Panc1 (cell line): Measurements from ENCODE around the gene SMAD3. TPM values are rescaled to one million over a fixed set of nuclear protein-coding genes. Genes with fewer than 3 reads are reported as not detected.

Experiments
- ATAC-seq: fragments of 200-7000 bp; cut with Tn5 transposase; 2 replicates; pipeline ENCODE4 v1.9.1; 2020; ENCODE audit warnings: mild to moderate bottlenecking, moderate library complexity
- BruUV-seq: library from RNA; stranded (reverse); fragments of 400-500 nt; replicated peaks from 2 replicates; lab custom pipeline; 2021; lab: Mats Ljungman, UMichigan
- CTCF ChIA-PET: fragments of 300-600 bp; sonication (Branson Sonifier 250); formaldehyde crosslinking; loops from one replicate; lab custom pipeline; 2022; ENCODE audit warnings: antibody characterized with exemption; lab: Charles Lee
- POLR2A ChIA-PET: fragments of 300-600 bp; sonication (Branson Sonifier 250); formaldehyde crosslinking; loops from one replicate; lab custom pipeline; 2022; ENCODE audit warnings: antibody characterized with exemption; lab: Charles Lee
- DNase-seq: peaks from one replicate; pipeline ENCODE4 v3.0.0-alpha.2; 2010; ENCODE audit warnings: low read depth, low spot score
- H3K27ac ChIP-seq: 2 replicates; pipeline ENCODE4 v1.5.1; 2011; ENCODE audit warnings: mild to moderate bottlenecking, low read length, inconsistent platforms
- H3K27me3 ChIP-seq: fragments of 200-500 bp; sonication (Bioruptor generic); 2 replicates; pipeline ENCODE4 v1.6.0; 2014; ENCODE audit warnings: low read length, inconsistent platforms; ENCODE audit not compliant: control insufficient read depth, insufficient read depth
- H3K36me3 ChIP-seq: fragments of 200-500 bp; sonication (Bioruptor generic); 2 replicates; pipeline ENCODE4 v1.5.1; 2014; ENCODE audit warnings: inconsistent platforms, mild to moderate bottlenecking, low read length, moderate library complexity; ENCODE audit not compliant: control insufficient read depth, insufficient read depth
- H3K4me1 ChIP-seq: 2 replicates; pipeline ENCODE4 v1.5.1; 2011; ENCODE audit warnings: inconsistent platforms, mild to moderate bottlenecking, low read length, moderate library complexity; ENCODE audit not compliant: control insufficient read depth, insufficient read depth
- H3K4me3 ChIP-seq, 2 experiments: 2 replicates each; pipeline ENCODE4 v1.5.1; 2011 to 2012; ENCODE audit warnings: low read depth in 2 of 2, low read length in 2 of 2, mild to moderate bottlenecking in 2 of 2, inconsistent platforms in 1 of 2, moderate library complexity in 1 of 2
- H3K9me3 ChIP-seq: fragments of 200-500 bp; sonication (Bioruptor generic); 2 replicates; pipeline ENCODE4 v1.5.1; 2014; ENCODE audit warnings: low read depth, mild to moderate bottlenecking, inconsistent platforms, low read length, moderate library complexity; ENCODE audit not compliant: control insufficient read depth, insufficient read depth
- POLR2AphosphoS5 ChIP-seq: IDR thresholded peaks from 2 replicates; pipeline ENCODE4 v1.6.1; 2012; ENCODE audit warnings: mild to moderate bottlenecking, low read depth, low read length, moderate library complexity
- SIN3A ChIP-seq: IDR thresholded peaks from 2 replicates; pipeline ENCODE4 v1.6.1; 2012; ENCODE audit warnings: low read depth, mild to moderate bottlenecking, low read length, moderate library complexity, borderline replicate concordance; ENCODE audit not compliant: insufficient read depth
- TCF7L2 ChIP-seq: IDR thresholded peaks from 2 replicates; pipeline ENCODE4 v1.6.1; 2011; ENCODE audit warnings: mild to moderate bottlenecking, low read depth, low read length, inconsistent platforms
- in situ Hi-C: cut with HindIII; loops from 2 replicates; pipeline ENCODE4 v1.10.0; 2016; ENCODE audit warnings: low sequenced_read_pairs, low pct_unique_long_range_greater_than_20kb
- intact Hi-C: fragments of 100-400 bp; cut with micrococcal nuclease; formaldehyde crosslinking; loops from one replicate; pipeline ENCODE4 v1.10.0; 2022; ENCODE audit not compliant: unreplicated experiment
- total RNA-seq: library from RNA; stranded (reverse); gene quantifications from one replicate; pipeline ENCODE4 v1.2.1, GENCODE V29; 2021; ENCODE audit not compliant: unreplicated experiment
- TF ChIP-seq, protein P1 (sequence below), 2 experiments: IDR thresholded peaks; 2 replicates each; pipeline ENCODE4 v1.6.1; 2011 to 2012; ENCODE audit warnings: low read depth in 2 of 2, control low read depth in 1 of 2, low read length in 1 of 2, mild to moderate bottlenecking in 1 of 2, moderate library complexity in 1 of 2; ENCODE audit not compliant: insufficient read depth in 1 of 2
- TF ChIP-seq, protein P2 (sequence below): fragments of 450-650 bp; IDR thresholded peaks from 2 replicates; pipeline ENCODE4 v1.5.1; 2017; ENCODE audit warnings: mild to moderate bottlenecking

Gene SMAD3
- total RNA-seq, 1 experiment from 2014 or later = 394 TPM

DNA sequence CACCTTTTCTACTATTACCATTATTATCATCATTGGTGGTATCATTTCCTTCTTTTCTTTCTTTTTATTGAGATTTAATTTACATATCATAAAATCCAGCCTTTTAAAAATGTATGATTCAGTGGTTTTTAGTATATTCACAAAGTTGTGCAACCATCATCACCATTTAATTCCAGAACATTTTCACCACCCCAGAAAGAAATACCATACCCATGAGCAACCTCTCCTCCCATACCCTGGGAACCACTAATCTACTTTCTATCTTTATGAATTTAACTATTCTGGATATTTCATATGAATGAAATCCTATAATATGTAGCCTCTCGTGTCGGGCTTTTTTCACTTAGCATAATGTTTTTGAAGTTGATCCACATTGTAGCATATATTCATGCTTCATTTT is 159.9 kb downstream of the SMAD3 start:
- intact Hi-C loops (no loop called here), in situ Hi-C loops (no loop called here)
- H3K27me3 ChIP-seq = no peaks in the 10 kb centered on the region
- H3K4me1 ChIP-seq = no peaks in the 10 kb centered on the region
- ChIA-PET CTCF (no interaction called here), POLR2A (no interaction called here)
- BruUV-seq = no TSS peak
- H3K27ac ChIP-seq = no peak overlapping the region
- H3K9me3 ChIP-seq = no peaks in the 10 kb centered on the region
- H3K36me3 ChIP-seq = peaks cover 8% of the 10 kb centered on the region; the same call in 1 of the 2 replicates
- no peak for DNase-seq
- no peak for ATAC-seq
- H3K4me3 ChIP-seq = no peak overlapping the region
- no peak for TF ChIP-seq SIN3A
- TF ChIP-seq, protein P1, sequence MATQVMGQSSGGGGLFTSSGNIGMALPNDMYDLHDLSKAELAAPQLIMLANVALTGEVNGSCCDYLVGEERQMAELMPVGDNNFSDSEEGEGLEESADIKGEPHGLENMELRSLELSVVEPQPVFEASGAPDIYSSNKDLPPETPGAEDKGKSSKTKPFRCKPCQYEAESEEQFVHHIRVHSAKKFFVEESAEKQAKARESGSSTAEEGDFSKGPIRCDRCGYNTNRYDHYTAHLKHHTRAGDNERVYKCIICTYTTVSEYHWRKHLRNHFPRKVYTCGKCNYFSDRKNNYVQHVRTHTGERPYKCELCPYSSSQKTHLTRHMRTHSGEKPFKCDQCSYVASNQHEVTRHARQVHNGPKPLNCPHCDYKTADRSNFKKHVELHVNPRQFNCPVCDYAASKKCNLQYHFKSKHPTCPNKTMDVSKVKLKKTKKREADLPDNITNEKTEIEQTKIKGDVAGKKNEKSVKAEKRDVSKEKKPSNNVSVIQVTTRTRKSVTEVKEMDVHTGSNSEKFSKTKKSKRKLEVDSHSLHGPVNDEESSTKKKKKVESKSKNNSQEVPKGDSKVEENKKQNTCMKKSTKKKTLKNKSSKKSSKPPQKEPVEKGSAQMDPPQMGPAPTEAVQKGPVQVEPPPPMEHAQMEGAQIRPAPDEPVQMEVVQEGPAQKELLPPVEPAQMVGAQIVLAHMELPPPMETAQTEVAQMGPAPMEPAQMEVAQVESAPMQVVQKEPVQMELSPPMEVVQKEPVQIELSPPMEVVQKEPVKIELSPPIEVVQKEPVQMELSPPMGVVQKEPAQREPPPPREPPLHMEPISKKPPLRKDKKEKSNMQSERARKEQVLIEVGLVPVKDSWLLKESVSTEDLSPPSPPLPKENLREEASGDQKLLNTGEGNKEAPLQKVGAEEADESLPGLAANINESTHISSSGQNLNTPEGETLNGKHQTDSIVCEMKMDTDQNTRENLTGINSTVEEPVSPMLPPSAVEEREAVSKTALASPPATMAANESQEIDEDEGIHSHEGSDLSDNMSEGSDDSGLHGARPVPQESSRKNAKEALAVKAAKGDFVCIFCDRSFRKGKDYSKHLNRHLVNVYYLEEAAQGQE (IDR thresholded peaks at IDR 0.05; ENCODE audit: insufficient read depth in 1 of 2, low read depth in 2 of 2, low read length in 1 of 2) = no peak
- TF ChIP-seq POLR2AphosphoS5 = no peak
- no peak for TF ChIP-seq TCF7L2
- TF ChIP-seq, protein P2, sequence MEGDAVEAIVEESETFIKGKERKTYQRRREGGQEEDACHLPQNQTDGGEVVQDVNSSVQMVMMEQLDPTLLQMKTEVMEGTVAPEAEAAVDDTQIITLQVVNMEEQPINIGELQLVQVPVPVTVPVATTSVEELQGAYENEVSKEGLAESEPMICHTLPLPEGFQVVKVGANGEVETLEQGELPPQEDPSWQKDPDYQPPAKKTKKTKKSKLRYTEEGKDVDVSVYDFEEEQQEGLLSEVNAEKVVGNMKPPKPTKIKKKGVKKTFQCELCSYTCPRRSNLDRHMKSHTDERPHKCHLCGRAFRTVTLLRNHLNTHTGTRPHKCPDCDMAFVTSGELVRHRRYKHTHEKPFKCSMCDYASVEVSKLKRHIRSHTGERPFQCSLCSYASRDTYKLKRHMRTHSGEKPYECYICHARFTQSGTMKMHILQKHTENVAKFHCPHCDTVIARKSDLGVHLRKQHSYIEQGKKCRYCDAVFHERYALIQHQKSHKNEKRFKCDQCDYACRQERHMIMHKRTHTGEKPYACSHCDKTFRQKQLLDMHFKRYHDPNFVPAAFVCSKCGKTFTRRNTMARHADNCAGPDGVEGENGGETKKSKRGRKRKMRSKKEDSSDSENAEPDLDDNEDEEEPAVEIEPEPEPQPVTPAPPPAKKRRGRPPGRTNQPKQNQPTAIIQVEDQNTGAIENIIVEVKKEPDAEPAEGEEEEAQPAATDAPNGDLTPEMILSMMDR = no peak

DNA sequence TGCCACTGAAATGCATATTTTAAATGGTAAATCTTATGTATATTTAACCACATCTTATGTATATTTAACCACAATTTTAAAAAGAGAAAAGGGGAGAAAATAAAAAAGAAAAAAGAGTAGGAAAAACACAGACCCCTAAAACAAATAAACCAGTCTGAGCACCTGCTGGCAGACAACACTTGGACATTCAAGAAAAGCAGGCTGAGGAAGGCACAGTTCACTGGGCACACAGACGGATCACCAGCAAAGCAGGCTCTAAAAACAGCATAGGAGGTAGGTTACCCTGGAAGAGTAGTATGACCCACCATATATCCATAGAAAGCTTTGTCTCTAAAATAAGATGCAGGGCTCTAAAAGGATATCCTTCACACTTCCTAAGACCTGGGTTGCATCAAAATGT is 162.0 kb downstream of the SMAD3 start:
- Histone ChIP-seq H3K9me3 (no peaks in the 10 kb centered on the region), H3K27ac (no peak overlapping the region), H3K27me3 (no peaks in the 10 kb centered on the region), H3K4me3 (no peak overlapping the region), H3K36me3 (peaks cover 15% of the 10 kb centered on the region), H3K4me1 (no peaks in the 10 kb centered on the region)
- in situ Hi-C loops (no loop called here), intact Hi-C loops (no loop called here)
- ChIA-PET CTCF (no interaction called here), POLR2A (no interaction called here)
- DNase-seq (no peak), ATAC-seq (no peak)
- no TSS peak for BruUV-seq
- TF ChIP-seq, protein P1 (IDR thresholded peaks at IDR 0.05; ENCODE audit: insufficient read depth in 1 of 2, low read depth in 2 of 2, low read length in 1 of 2) = no peak
- TF ChIP-seq SIN3A (no peak), POLR2AphosphoS5 (no peak), TCF7L2 (no peak)
- TF ChIP-seq, protein P2 = no peak
